HL-60 (cell line): ENCODE measurements around the gene SOX15.

ENCODE experiments used
- GABPA ChIP-seq: IDR thresholded peaks from 2 replicates; pipeline ENCODE4 v1.6.1; 2012; ENCODE audit warnings: low read depth
- POLR2AphosphoS5 ChIP-seq: IDR thresholded peaks from 2 replicates; pipeline ENCODE4 v1.6.1; 2012; ENCODE audit warnings: low read depth
- TF ChIP-seq, protein P1 (sequence below): IDR thresholded peaks from one replicate; pipeline ENCODE4 v1.5.1; 2011; ENCODE audit warnings: low read length, control low read depth, inconsistent platforms; ENCODE audit not compliant: insufficient read depth
- TF ChIP-seq, protein P2 (sequence below): IDR thresholded peaks from 2 replicates; pipeline ENCODE4 v1.6.1; 2012; ENCODE audit warnings: low read depth; ENCODE audit not compliant: insufficient replicate concordance

DNA sequence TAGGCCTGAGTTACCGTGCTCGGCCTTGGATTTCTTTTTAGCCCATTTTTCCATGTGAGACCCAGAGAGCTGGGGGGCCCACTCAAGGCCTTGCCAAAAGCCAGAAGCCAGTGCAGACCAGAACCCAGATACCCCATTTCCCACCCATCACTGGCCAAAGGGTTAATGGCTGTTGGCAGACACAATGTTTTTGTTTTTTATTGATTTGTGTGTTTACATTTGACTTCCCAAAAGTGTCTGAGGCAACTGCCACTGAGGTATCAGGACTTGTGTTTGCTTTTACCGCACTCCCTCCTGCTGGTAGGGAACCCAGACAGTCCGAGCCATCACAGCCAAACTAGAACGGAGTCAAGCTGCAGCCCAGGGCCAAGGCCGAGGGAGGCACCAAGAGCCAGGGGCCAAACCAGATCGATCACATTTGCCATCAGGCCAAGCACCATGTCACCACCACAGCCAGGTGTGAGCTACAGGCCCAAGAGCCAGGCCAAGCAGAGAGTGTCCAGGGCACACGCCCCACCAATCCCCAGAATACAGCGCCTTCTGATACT lies 48.7 kb downstream of the SOX15 start:
- TF ChIP-seq, protein P1, sequence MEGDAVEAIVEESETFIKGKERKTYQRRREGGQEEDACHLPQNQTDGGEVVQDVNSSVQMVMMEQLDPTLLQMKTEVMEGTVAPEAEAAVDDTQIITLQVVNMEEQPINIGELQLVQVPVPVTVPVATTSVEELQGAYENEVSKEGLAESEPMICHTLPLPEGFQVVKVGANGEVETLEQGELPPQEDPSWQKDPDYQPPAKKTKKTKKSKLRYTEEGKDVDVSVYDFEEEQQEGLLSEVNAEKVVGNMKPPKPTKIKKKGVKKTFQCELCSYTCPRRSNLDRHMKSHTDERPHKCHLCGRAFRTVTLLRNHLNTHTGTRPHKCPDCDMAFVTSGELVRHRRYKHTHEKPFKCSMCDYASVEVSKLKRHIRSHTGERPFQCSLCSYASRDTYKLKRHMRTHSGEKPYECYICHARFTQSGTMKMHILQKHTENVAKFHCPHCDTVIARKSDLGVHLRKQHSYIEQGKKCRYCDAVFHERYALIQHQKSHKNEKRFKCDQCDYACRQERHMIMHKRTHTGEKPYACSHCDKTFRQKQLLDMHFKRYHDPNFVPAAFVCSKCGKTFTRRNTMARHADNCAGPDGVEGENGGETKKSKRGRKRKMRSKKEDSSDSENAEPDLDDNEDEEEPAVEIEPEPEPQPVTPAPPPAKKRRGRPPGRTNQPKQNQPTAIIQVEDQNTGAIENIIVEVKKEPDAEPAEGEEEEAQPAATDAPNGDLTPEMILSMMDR, result no peak
- TF ChIP-seq, protein P2, sequence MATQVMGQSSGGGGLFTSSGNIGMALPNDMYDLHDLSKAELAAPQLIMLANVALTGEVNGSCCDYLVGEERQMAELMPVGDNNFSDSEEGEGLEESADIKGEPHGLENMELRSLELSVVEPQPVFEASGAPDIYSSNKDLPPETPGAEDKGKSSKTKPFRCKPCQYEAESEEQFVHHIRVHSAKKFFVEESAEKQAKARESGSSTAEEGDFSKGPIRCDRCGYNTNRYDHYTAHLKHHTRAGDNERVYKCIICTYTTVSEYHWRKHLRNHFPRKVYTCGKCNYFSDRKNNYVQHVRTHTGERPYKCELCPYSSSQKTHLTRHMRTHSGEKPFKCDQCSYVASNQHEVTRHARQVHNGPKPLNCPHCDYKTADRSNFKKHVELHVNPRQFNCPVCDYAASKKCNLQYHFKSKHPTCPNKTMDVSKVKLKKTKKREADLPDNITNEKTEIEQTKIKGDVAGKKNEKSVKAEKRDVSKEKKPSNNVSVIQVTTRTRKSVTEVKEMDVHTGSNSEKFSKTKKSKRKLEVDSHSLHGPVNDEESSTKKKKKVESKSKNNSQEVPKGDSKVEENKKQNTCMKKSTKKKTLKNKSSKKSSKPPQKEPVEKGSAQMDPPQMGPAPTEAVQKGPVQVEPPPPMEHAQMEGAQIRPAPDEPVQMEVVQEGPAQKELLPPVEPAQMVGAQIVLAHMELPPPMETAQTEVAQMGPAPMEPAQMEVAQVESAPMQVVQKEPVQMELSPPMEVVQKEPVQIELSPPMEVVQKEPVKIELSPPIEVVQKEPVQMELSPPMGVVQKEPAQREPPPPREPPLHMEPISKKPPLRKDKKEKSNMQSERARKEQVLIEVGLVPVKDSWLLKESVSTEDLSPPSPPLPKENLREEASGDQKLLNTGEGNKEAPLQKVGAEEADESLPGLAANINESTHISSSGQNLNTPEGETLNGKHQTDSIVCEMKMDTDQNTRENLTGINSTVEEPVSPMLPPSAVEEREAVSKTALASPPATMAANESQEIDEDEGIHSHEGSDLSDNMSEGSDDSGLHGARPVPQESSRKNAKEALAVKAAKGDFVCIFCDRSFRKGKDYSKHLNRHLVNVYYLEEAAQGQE, result no peak
- TF ChIP-seq GABPA (no peak), POLR2AphosphoS5 (no peak)
